ENCODE measurements around the gene ASTN2.

The ASTN2 gene

DNA sequence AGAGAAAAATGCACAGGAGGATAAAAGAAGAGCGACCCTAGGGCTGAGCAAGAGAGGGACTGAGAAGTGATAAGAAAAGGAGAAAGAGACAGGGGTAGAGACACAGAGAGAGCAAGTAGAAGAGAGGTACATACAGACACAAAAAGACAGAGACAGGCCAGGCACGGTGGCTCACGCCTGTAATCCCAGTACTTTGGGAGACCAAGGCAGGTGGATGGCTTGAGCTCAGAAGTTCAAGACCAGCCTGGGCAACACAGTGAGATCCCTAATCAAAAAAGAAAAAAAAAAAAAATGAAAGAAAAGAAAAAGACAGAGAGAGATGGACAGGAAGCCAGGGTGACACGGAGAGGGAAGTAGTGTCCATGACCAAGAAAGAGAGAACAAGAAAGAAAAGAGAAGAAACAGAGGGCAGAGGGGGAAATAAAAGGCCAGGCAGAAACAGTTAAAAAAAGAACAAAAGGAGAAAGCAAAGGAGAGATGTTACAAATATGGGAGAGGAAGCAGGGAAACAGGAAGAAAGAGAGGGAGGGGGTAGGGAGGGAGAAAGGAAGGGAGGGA is 937.2 kb downstream of the ASTN2 start:
- Histone ChIP-seq H3K27ac (no peak overlapping the region), H3K4me3 (ENCODE audit: low read depth, low read length) (no peak overlapping the region)
- in situ Hi-C loops (cut with HindIII; ENCODE audit: low pct_ligation_motif_present, low sequenced_read_pairs), result no loop called here

DNA sequence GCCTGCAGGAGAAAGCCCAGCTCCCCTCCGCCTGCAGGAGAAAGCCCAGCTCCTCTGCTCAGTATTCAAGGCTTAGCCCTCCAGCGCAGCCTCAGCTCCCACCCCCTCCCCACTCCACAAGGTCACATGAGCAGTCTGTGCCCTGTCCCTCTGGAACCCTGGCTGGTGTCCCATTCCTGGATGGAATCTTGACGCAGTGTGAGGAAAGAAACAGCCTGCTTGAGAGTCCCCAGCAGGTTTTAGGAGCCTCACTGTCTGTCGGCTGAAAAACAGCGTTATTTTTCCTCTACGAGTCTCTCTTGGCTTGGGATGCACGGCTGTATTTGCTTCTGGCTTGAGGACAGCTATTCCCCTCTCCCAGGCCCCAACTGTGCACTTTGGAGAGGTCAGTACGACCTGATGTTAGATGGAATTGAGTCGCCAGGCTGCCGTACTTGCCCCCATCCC is 937.9 kb downstream of the ASTN2 start:
- no peak for DNase-seq
- in situ Hi-C loops (cut with HindIII; ENCODE audit: low pct_ligation_motif_present, low sequenced_read_pairs), result no loop called here
- H3K36me3 ChIP-seq (replicated peaks), result no peaks in the 10 kb centered on the region
- H3K27ac ChIP-seq, result no peak overlapping the region
- H3K4me3 ChIP-seq (ENCODE audit: low read depth, low read length), result no peak overlapping the region
- TF ChIP-seq, protein P1, sequence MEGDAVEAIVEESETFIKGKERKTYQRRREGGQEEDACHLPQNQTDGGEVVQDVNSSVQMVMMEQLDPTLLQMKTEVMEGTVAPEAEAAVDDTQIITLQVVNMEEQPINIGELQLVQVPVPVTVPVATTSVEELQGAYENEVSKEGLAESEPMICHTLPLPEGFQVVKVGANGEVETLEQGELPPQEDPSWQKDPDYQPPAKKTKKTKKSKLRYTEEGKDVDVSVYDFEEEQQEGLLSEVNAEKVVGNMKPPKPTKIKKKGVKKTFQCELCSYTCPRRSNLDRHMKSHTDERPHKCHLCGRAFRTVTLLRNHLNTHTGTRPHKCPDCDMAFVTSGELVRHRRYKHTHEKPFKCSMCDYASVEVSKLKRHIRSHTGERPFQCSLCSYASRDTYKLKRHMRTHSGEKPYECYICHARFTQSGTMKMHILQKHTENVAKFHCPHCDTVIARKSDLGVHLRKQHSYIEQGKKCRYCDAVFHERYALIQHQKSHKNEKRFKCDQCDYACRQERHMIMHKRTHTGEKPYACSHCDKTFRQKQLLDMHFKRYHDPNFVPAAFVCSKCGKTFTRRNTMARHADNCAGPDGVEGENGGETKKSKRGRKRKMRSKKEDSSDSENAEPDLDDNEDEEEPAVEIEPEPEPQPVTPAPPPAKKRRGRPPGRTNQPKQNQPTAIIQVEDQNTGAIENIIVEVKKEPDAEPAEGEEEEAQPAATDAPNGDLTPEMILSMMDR (IDR thresholded peaks at IDR 0.05; ENCODE audit: low read depth, low read length, missing control alignments), result no peak
- H3K27me3 ChIP-seq (replicated peaks), result no peaks in the 10 kb centered on the region

More for the DNA sequence above, 937.2 kb downstream of the ASTN2 start:
- Histone ChIP-seq H3K27me3 (replicated peaks) (no peaks in the 10 kb centered on the region), H3K36me3 (replicated peaks) (no peaks in the 10 kb centered on the region)
- DNase-seq, result no peak
- TF ChIP-seq, protein P1 (IDR thresholded peaks at IDR 0.05; ENCODE audit: low read depth, low read length, missing control alignments), result no peak

DNA sequence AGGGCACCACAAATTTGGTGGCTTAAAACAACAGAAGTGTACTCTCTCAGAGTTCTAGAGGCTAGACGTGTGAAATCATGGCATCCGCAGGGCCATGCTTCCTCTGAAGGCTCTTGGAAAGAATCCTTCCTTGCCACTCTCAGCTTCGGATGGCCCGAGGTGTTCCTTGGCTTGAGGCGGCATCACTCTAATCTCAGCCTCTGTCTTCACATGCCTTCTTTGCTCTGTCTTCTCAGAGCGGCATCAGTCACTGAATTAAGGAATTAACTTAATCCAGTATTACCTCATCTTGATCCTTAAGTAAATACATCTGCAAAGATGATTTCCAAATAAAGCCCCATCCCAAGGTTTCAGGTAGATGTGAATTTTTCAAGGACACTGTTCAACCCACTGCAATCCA is 938.9 kb downstream of the ASTN2 start:
- in situ Hi-C loops (cut with HindIII; ENCODE audit: low pct_ligation_motif_present, low sequenced_read_pairs), result no loop called here
- H3K36me3 ChIP-seq (replicated peaks), result no peaks in the 10 kb centered on the region
- no peak overlapping the region for H3K27ac ChIP-seq
- H3K4me3 ChIP-seq (ENCODE audit: low read depth, low read length), result no peak overlapping the region
- no peak for DNase-seq
- H3K27me3 ChIP-seq (replicated peaks), result no peaks in the 10 kb centered on the region
- TF ChIP-seq, protein P1 (IDR thresholded peaks at IDR 0.05; ENCODE audit: low read depth, low read length, missing control alignments), result no peak

DNA sequence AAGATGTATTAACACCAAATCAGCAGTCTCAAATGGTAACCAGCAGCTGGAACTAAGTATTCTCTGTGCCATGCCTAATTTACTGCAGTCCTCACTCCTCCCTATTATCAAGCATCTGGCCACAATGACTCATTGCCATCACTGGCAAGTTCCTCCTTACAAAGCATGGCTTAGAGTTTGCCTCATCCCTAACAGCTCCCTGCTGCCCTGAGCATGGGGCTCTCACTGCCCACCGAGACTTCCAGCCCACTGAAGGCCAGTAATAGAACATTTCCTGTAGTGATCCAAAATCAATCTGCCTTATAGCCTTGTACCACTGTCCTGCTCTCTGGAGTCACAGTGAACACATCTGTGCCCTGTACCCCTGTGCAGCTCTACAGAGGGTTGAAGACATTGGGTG is 939.7 kb downstream of the ASTN2 start:
- in situ Hi-C loops (cut with HindIII; ENCODE audit: low pct_ligation_motif_present, low sequenced_read_pairs), result no loop called here
- DNase-seq, result peak; percentile 51
- Histone ChIP-seq H3K36me3 (replicated peaks) (no peaks in the 10 kb centered on the region), H3K27me3 (replicated peaks) (no peaks in the 10 kb centered on the region), H3K27ac (no peak overlapping the region), H3K4me3 (ENCODE audit: low read depth, low read length) (no peak overlapping the region)
- TF ChIP-seq, protein P1 (IDR thresholded peaks at IDR 0.05; ENCODE audit: low read depth, low read length, missing control alignments), result no peak

DNA sequence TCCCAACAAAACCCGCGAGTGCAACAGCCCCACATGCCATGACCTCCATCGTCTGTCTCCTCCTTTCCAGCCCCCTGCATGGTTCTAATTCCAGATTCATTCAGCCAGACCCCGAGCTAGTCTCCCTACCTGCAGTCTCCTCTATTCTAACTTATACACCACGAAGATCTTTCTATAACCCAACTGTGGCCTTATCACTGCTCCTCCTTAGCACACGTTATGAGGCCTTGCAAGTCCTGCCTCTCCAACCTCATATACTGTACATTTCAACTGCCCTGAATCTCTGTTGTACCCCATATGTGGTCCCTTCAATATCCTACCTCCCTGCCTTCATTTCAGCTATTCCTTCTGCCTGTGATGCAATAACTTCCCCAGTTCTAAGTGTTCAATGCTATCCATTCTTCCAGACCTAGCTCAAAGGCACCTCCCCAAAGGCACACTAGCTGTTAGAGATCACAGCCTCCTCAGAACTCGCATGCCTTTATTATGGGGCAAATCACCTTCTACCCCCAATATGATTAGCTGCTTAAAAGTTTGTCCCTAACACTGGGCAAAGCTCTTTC is 942.8 kb downstream of the ASTN2 start:
- DNase-seq, result no peak
- Histone ChIP-seq H3K27me3 (replicated peaks) (no peaks in the 10 kb centered on the region), H3K36me3 (replicated peaks) (no peaks in the 10 kb centered on the region), H3K27ac (no peak overlapping the region), H3K4me3 (ENCODE audit: low read depth, low read length) (no peak overlapping the region)
- in situ Hi-C loops (cut with HindIII; ENCODE audit: low pct_ligation_motif_present, low sequenced_read_pairs), result no loop called here
- TF ChIP-seq, protein P1 (IDR thresholded peaks at IDR 0.05; ENCODE audit: low read depth, low read length, missing control alignments), result no peak

Measured in brain microvascular endothelial cell (primary cell).